ENCODE results near the gene SIGMAR1.

SIGMAR1 gene

GRCh38 chr9:34671307-34671706, 33.7 kb upstream of the SIGMAR1 start:
- Histone ChIP-seq H3K4me2 (ENCODE audit: low read depth, low read length) (no peak overlapping the region), H3K36me3 (replicated peaks; ENCODE audit: insufficient read depth, low read length) (no peaks in the 10 kb centered on the region), H3K79me2 (ENCODE audit: low read length) (no peaks in the 10 kb centered on the region), H3K27ac (ENCODE audit: low read length) (no peak overlapping the region), H3K9me2 (replicated peaks; ENCODE audit: insufficient read depth, low read length) (no peaks in the 10 kb centered on the region), H3K9me3 (replicated peaks; ENCODE audit: insufficient read depth, low read length) (no peaks in the 10 kb centered on the region), H3F3A (ENCODE audit: insufficient read depth, low read length) (peaks cover 1% of the 10 kb centered on the region; the same call in 1 of the 2 replicates), H3K27me3 (replicated peaks; ENCODE audit: insufficient read depth, low read length) (no peaks in the 10 kb centered on the region), H3K4me1 (ENCODE audit: low read length) (0 out of 2 replicates have a peak, but pooled peaks cover under 1% of the 10 kb centered on the region), H4K20me1 (ENCODE audit: insufficient read depth, low read length) (no peaks in the 10 kb centered on the region), H3K4me3 (ENCODE audit: low read length) (no peak overlapping the region), H2AFZ (ENCODE audit: low read length) (no peak overlapping the region), H3K9ac (ENCODE audit: low read length) (no peak overlapping the region)
- no peak for DNase-seq
- no peak for TF ChIP-seq EZH2 (optimal IDR thresholded peaks at IDR 0.05; ENCODE audit: low read depth, low read length)
- TF ChIP-seq EZH2phosphoT487 (IDR thresholded peaks at IDR 0.05; ENCODE audit: low read length), result no peak
- TF ChIP-seq CTCF (IDR thresholded peaks at IDR 0.05; ENCODE audit: low read length), result no peak

- Histone ChIP-seq H3K9ac (ENCODE audit: low read length) (no peak overlapping the region), H3K27ac (ENCODE audit: low read length) (no peak overlapping the region), H3K4me1 (ENCODE audit: low read length) (0 out of 2 replicates have a peak, but pooled peaks cover 3% of the 10 kb centered on the region), H3K79me2 (ENCODE audit: low read length) (no peaks in the 10 kb centered on the region), H3K9me2 (replicated peaks; ENCODE audit: insufficient read depth, low read length) (no peaks in the 10 kb centered on the region), H2AFZ (ENCODE audit: low read length) (no peak overlapping the region), H3K36me3 (replicated peaks; ENCODE audit: insufficient read depth, low read length) (no peaks in the 10 kb centered on the region), H3K9me3 (replicated peaks; ENCODE audit: insufficient read depth, low read length) (no peaks in the 10 kb centered on the region), H3K4me2 (ENCODE audit: low read depth, low read length) (no peak overlapping the region), H3K4me3 (ENCODE audit: low read length) (no peak overlapping the region), H3F3A (ENCODE audit: insufficient read depth, low read length) (peaks cover 11% of the 10 kb centered on the region), H3K27me3 (replicated peaks; ENCODE audit: insufficient read depth, low read length) (no peaks in the 10 kb centered on the region), H4K20me1 (ENCODE audit: insufficient read depth, low read length) (no peaks in the 10 kb centered on the region)
- TF ChIP-seq EZH2 (optimal IDR thresholded peaks at IDR 0.05; ENCODE audit: low read depth, low read length) (no peak), EZH2phosphoT487 (IDR thresholded peaks at IDR 0.05; ENCODE audit: low read length) (no peak)
- DNase-seq, result no peak
Measured at GRCh38 chr9:34669809-34670562, 32.4 kb upstream of the SIGMAR1 start.

- H4K20me1 ChIP-seq (ENCODE audit: insufficient read depth, low read length), result no peaks in the 10 kb centered on the region
- DNase-seq, result peak; percentile 93
- peak overlapping the region; percentile 91 for H3K27ac ChIP-seq (ENCODE audit: low read length)
- TF ChIP-seq CTCF (IDR thresholded peaks at IDR 0.05; ENCODE audit: low read length), result no peak
- no peak for TF ChIP-seq EZH2 (optimal IDR thresholded peaks at IDR 0.05; ENCODE audit: low read depth, low read length)
- no peak for TF ChIP-seq EZH2phosphoT487 (IDR thresholded peaks at IDR 0.05; ENCODE audit: low read length)
- peak overlapping the region; percentile 96 for H3K9ac ChIP-seq (ENCODE audit: low read length)
- H3K27me3 ChIP-seq (replicated peaks; ENCODE audit: insufficient read depth, low read length), result no peaks in the 10 kb centered on the region
- H3K9me2 ChIP-seq (replicated peaks; ENCODE audit: insufficient read depth, low read length), result no peaks in the 10 kb centered on the region
- peaks cover 9% of the 10 kb centered on the region; the same call in 1 of the 2 replicates for H3K4me1 ChIP-seq (ENCODE audit: low read length)
- no peaks in the 10 kb centered on the region for H3K79me2 ChIP-seq (ENCODE audit: low read length)
- peaks cover 17% of the 10 kb centered on the region for H3F3A ChIP-seq (ENCODE audit: insufficient read depth, low read length)
- peak overlapping the region; percentile 95 for H2AFZ ChIP-seq (ENCODE audit: low read length)
- H3K4me2 ChIP-seq (ENCODE audit: low read depth, low read length), result peak overlapping the region; percentile 98
- no peaks in the 10 kb centered on the region for H3K36me3 ChIP-seq (replicated peaks; ENCODE audit: insufficient read depth, low read length)
- H3K9me3 ChIP-seq (replicated peaks; ENCODE audit: insufficient read depth, low read length), result no peaks in the 10 kb centered on the region
- H3K4me3 ChIP-seq (ENCODE audit: low read length), result peak overlapping the region; percentile 97
Measured at GRCh38 chr9:34665381-34666250, 28.0 kb upstream of the SIGMAR1 start.

All from MM.1S (cell line).